Lower lobe of right lung (tissue), 2 donors: ENCODE results near the gene SPINK8. TPM values are rescaled to one million over a fixed set of nuclear protein-coding genes. Genes with fewer than 3 reads are reported as not detected.

ENCODE experiments used
- ATAC-seq, 2 donors: fragments of 200-7000 bp; cut with Tn5 transposase; one replicate each; pipeline ENCODE4 v1.9.1; 2020 to 2022; ENCODE audit warnings: mild to moderate bottlenecking in 2 of 2, moderate library complexity in 2 of 2
- DNase-seq: peaks from one replicate; pipeline ENCODE4 v3.0.0-alpha.2; 2020
- H3K27ac ChIP-seq: fragments of 200-600 bp; one replicate; pipeline ENCODE4 v1.8.0; 2022
- H3K27me3 ChIP-seq: fragments of 200-600 bp; one replicate; pipeline ENCODE4 v1.8.0; 2022; ENCODE audit warnings: low read depth
- H3K36me3 ChIP-seq: fragments of 200-600 bp; one replicate; pipeline ENCODE4 v1.8.0; 2022; ENCODE audit warnings: mild to moderate bottlenecking
- H3K4me1 ChIP-seq: fragments of 200-600 bp; one replicate; pipeline ENCODE4 v1.8.0; 2022
- H3K4me3 ChIP-seq: fragments of 200-600 bp; one replicate; pipeline ENCODE4 v1.8.0; 2022; ENCODE audit warnings: mild to moderate bottlenecking
- H3K9me3 ChIP-seq: fragments of 200-600 bp; one replicate; pipeline ENCODE4 v1.8.0; 2022
- intact Hi-C: fragments of 100-400 bp; cut with DNase I; formaldehyde crosslinking; loops from one replicate; pipeline ENCODE4 v1.11.0; 2022
- total RNA-seq: library from RNA; stranded (reverse); fragmentation: NEBNext Ultra II Directional; extraction: Animal tissue kit (Norgen Biotek cat#: 25700); gene quantifications from one replicate; pipeline ENCODE4 v1.2.1, GENCODE V29; 2021
- TF ChIP-seq, protein P1 (sequence below): fragments of 200-600 bp; IDR thresholded peaks from one replicate; pipeline ENCODE4 v1.8.0; 2022; ENCODE audit warnings: antibody characterized with exemption, mild to moderate bottlenecking
- donor health status: DM: no; HTN: yes; CAD: no; lungs with severe emphysema.

The SPINK8 gene
- total RNA-seq, 1 donor from 2014 or later, result not detected

DNA sequence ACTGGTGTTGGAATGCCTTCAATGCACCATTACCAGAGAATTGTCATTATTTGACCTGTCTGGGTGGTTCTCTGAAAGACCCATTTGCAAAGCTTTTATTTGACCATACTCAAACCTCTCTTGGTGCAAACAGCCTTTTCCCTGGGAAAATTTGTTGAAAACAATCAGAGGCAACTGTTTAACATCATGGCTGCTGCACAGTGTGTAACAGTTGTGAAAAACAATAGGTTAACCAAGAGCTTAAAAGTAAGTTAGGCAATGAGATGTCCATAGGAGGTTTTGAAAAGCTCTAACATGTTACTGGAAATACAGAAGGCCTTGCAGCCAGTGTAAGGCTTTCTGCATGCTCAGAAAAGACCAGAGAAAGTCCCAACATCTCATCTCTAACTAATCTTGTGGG, 18.9 kb downstream of the SPINK8 start:
- H3K9me3 ChIP-seq, result peaks cover 15% of the 10 kb centered on the region
- no peaks in the 10 kb centered on the region for H3K36me3 ChIP-seq
- TF ChIP-seq, protein P1, sequence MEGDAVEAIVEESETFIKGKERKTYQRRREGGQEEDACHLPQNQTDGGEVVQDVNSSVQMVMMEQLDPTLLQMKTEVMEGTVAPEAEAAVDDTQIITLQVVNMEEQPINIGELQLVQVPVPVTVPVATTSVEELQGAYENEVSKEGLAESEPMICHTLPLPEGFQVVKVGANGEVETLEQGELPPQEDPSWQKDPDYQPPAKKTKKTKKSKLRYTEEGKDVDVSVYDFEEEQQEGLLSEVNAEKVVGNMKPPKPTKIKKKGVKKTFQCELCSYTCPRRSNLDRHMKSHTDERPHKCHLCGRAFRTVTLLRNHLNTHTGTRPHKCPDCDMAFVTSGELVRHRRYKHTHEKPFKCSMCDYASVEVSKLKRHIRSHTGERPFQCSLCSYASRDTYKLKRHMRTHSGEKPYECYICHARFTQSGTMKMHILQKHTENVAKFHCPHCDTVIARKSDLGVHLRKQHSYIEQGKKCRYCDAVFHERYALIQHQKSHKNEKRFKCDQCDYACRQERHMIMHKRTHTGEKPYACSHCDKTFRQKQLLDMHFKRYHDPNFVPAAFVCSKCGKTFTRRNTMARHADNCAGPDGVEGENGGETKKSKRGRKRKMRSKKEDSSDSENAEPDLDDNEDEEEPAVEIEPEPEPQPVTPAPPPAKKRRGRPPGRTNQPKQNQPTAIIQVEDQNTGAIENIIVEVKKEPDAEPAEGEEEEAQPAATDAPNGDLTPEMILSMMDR, result no peak
- no peak for ATAC-seq
- H3K27me3 ChIP-seq, result no peaks in the 10 kb centered on the region
- no peak overlapping the region for H3K4me3 ChIP-seq
- intact Hi-C loops, result no loop called here
- no peak overlapping the region for H3K27ac ChIP-seq
- DNase-seq, result no peak
- H3K4me1 ChIP-seq, result no peaks in the 10 kb centered on the region

DNA sequence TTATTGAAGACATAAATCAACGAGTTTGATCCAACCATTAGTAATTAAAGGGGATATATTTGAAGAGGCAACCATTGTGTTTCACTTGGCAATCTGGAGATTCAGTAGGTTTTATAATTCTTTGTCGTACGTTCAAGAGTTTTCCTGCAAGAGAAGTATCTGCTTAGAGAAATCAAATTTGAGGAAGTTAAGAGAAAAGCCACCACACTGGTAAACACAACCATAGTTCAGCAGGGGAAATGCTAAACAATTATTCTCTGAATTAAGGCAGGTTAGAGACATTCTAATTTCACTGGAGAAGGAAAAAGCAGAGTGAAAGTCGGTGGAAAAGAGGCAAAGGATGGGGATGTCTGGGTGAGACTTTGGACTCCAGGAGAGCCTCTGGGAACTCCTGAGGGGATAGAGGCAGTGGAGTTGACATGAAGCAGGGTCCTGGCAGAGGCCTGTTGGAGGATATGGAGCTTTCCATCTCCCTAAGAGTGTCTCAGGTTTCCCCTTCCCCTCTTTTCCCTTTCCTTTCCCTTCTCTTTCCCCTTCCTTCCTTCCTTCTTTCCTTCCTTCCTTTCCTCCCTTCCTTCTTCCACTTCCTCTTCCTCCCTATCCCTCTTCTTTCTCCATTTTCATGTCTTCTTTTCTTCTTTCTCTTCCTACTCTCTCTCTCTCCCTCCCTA, 26.5 kb downstream of the SPINK8 start:
- H3K27me3 ChIP-seq, result no peaks in the 10 kb centered on the region
- H3K4me3 ChIP-seq, result no peak overlapping the region
- no peak for ATAC-seq
- no peaks in the 10 kb centered on the region for H3K9me3 ChIP-seq
- no peaks in the 10 kb centered on the region for H3K36me3 ChIP-seq
- TF ChIP-seq, protein P1, result no peak
- H3K27ac ChIP-seq, result no peak overlapping the region
- intact Hi-C loops, result no loop called here
- peaks cover 5% of the 10 kb centered on the region for H3K4me1 ChIP-seq
- DNase-seq, result no peak

DNA sequence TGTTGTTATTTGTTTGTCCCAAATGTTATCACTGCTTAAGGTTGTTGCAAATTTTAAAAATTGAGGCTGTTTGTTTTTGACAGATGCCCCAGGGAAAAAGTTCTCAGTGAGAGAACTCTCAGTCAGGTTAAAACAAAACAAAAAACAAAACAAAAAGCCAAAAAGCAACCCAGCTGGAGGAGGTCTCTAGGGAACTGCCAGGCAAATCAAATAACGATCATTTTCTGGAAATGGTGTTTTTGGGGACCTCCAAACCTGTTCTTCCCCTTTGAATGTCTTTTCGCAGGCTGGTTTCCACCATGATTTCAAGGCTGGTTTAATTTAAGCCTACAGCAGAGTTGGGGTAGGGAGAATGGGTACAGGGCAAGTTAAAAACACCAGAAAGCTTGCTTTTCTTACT, 27.2 kb downstream of the SPINK8 start:
- intact Hi-C loops, result no loop called here
- ATAC-seq, result no peak
- Histone ChIP-seq H3K4me3 (no peak overlapping the region), H3K9me3 (no peaks in the 10 kb centered on the region), H3K27ac (no peak overlapping the region), H3K4me1 (peaks cover 9% of the 10 kb centered on the region), H3K27me3 (no peaks in the 10 kb centered on the region), H3K36me3 (no peaks in the 10 kb centered on the region)
- TF ChIP-seq, protein P1, result no peak
- no peak for DNase-seq

DNA sequence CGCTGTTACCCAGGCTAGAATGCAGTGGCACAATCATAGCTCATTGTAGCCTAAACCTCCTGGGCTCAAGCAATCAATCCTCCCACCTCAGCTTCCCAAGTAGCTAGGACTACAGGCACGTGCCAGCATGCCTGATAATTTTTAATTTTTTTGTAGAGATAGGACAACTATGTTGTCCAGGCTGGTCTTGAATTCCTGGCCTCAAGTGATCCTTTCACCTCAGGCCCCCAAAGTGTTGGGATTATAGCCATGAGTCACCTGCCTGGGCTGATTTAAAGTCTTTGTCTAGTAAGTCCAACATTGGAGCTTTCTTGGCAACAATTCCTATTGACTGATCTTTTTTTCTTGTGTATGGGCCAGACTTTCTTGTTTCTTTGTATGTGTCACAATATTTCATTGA, 28.1 kb downstream of the SPINK8 start:
- Histone ChIP-seq H3K36me3 (no peaks in the 10 kb centered on the region), H3K27ac (no peak overlapping the region), H3K9me3 (no peaks in the 10 kb centered on the region), H3K4me3 (no peak overlapping the region), H3K4me1 (peaks cover 13% of the 10 kb centered on the region), H3K27me3 (no peaks in the 10 kb centered on the region)
- intact Hi-C loops, result no loop called here
- ATAC-seq (no peak), DNase-seq (no peak)
- TF ChIP-seq, protein P1, result no peak

GRCh38 chr3:48303021-48303420, 30.4 kb downstream of the SPINK8 start:
- no peak overlapping the region for H3K4me3 ChIP-seq
- intact Hi-C loops, result no loop called here
- peaks cover 34% of the 10 kb centered on the region for H3K4me1 ChIP-seq
- ATAC-seq, result no peak
- H3K9me3 ChIP-seq, result no peaks in the 10 kb centered on the region
- H3K27me3 ChIP-seq, result no peaks in the 10 kb centered on the region
- TF ChIP-seq, protein P1, result no peak
- no peak overlapping the region for H3K27ac ChIP-seq
- peaks cover 3% of the 10 kb centered on the region for H3K36me3 ChIP-seq
- DNase-seq, result no peak
